Activated naive CD4-positive, alpha-beta T cell treated with anti-CD3 and anti-CD28 coated beads, Interleukin-2, amount 10 ng/mL, durations not matched to agents 7 days and 5 days (primary cell): ENCODE results near the gene PRSS38.

Experiments
- CTCF ChIA-PET: fragments of 350-600 bp; sonication (Branson Sonifier 250); formaldehyde crosslinking; loops from one replicate; lab custom pipeline; 2021; ENCODE audit warnings: antibody characterized with exemption; lab: Charles Lee
- DNase-seq: peaks from one replicate; pipeline ENCODE4 v3.0.0-alpha.2; 2020
- H3K27ac Mint-ChIP-seq: one replicate; pipeline ENCODE4 v1.8.0; 2021; ENCODE audit warnings: mild to moderate bottlenecking, moderate library complexity, mixed read lengths
- H3K27me3 Mint-ChIP-seq: one replicate; pipeline ENCODE4 v1.8.0; 2021; ENCODE audit warnings: mild to moderate bottlenecking, mixed read lengths
- H3K36me3 Mint-ChIP-seq: one replicate; pipeline ENCODE4 v1.8.0; 2021; ENCODE audit warnings: mixed read lengths
- H3K4me1 Mint-ChIP-seq: one replicate; pipeline ENCODE4 v1.8.0; 2021; ENCODE audit warnings: mixed read lengths
- H3K4me3 Mint-ChIP-seq: one replicate; pipeline ENCODE4 v1.8.0; 2021; ENCODE audit warnings: mild to moderate bottlenecking, moderate library complexity, mixed read lengths
- H3K9me3 Mint-ChIP-seq: one replicate; pipeline ENCODE4 v1.8.0; 2021; ENCODE audit warnings: mixed read lengths

The PRSS38 gene

GRCh38 chr1:227774051-227774731 lies 41.3 kb upstream of the PRSS38 start:
- Mint-ChIP-seq H3K27ac (peak overlapping the region; percentile 92), H3K36me3 (peaks cover 18% of the 10 kb centered on the region), H3K4me1 (peaks cover 40% of the 10 kb centered on the region), H3K27me3 (no peaks in the 10 kb centered on the region), H3K4me3 (peak overlapping the region; percentile 44), H3K9me3 (no peaks in the 10 kb centered on the region)
- CTCF ChIA-PET: interaction anchor here (1.6 kb wide), 1 partner anchor 12 kb away, joined by 8 read pairs; no protein-coding TSS in a partner anchor
- DNase-seq: peak; percentile 65

GRCh38 chr1:227774821-227775661 lies 40.4 kb upstream of the PRSS38 start:
- Mint-ChIP-seq H3K36me3 (peaks cover 15% of the 10 kb centered on the region), H3K9me3 (no peaks in the 10 kb centered on the region), H3K4me1 (peaks cover 44% of the 10 kb centered on the region), H3K4me3 (no peak overlapping the region), H3K27me3 (no peaks in the 10 kb centered on the region), H3K27ac (peak overlapping the region; percentile 92)
- no peak for DNase-seq
- CTCF ChIA-PET: interaction anchor here (1.6 to 1.7 kb wide), 2 partner anchors 13 kb away, joined by 6 to 8 read pairs; no protein-coding TSS in a partner anchor

GRCh38 chr1:227775841-227776240 lies 39.6 kb upstream of the PRSS38 start:
- H3K4me1 Mint-ChIP-seq: peaks cover 44% of the 10 kb centered on the region
- H3K9me3 Mint-ChIP-seq: no peaks in the 10 kb centered on the region
- H3K4me3 Mint-ChIP-seq: no peak overlapping the region
- H3K36me3 Mint-ChIP-seq: peaks cover 13% of the 10 kb centered on the region
- DNase-seq: no peak
- no peaks in the 10 kb centered on the region for H3K27me3 Mint-ChIP-seq
- no peak overlapping the region for H3K27ac Mint-ChIP-seq
- CTCF ChIA-PET: interaction anchor here (1.7 kb wide), 1 partner anchor 13 kb away, joined by 6 read pairs; no protein-coding TSS in a partner anchor

GRCh38 chr1:227776331-227776771 lies 39.1 kb upstream of the PRSS38 start:
- H3K36me3 Mint-ChIP-seq: peaks cover 14% of the 10 kb centered on the region
- peaks cover 44% of the 10 kb centered on the region for H3K4me1 Mint-ChIP-seq
- no peak for DNase-seq
- no peaks in the 10 kb centered on the region for H3K27me3 Mint-ChIP-seq
- no peak overlapping the region for H3K4me3 Mint-ChIP-seq
- CTCF ChIA-PET: interaction anchor here (1.7 kb wide), 1 partner anchor 14 kb away, joined by 6 read pairs; no protein-coding TSS in a partner anchor
- no peak overlapping the region for H3K27ac Mint-ChIP-seq
- H3K9me3 Mint-ChIP-seq: no peaks in the 10 kb centered on the region

DNA sequence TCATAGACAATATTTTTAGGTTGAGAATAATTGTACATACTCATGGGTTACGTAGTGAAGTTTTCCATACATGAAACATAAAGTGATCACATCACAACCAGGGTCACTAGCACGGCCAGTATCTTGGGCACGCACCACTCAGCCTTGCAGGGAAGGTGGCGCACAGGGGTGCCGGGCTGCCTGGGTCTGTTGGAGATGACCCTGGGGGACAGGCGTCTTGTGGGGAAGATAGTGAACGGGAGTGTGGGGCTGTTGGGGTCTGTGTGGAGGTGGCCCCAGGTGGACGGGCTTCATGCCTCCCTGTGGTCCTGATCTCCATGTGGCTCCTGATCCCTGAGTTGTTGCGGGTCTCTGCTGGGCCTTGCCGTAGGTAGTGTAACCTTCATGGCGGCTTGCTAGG lies 38.3 kb upstream of the PRSS38 start:
- H3K27me3 Mint-ChIP-seq: no peaks in the 10 kb centered on the region
- H3K4me3 Mint-ChIP-seq: no peak overlapping the region
- H3K9me3 Mint-ChIP-seq: no peaks in the 10 kb centered on the region
- CTCF ChIA-PET: interaction anchor here (0.7 kb wide), 1 partner anchor 11 kb away, joined by 3 read pairs; no protein-coding TSS in a partner anchor
- H3K4me1 Mint-ChIP-seq: peaks cover 42% of the 10 kb centered on the region
- H3K27ac Mint-ChIP-seq: no peak overlapping the region
- DNase-seq: peak; percentile 10
- peaks cover 17% of the 10 kb centered on the region for H3K36me3 Mint-ChIP-seq

DNA sequence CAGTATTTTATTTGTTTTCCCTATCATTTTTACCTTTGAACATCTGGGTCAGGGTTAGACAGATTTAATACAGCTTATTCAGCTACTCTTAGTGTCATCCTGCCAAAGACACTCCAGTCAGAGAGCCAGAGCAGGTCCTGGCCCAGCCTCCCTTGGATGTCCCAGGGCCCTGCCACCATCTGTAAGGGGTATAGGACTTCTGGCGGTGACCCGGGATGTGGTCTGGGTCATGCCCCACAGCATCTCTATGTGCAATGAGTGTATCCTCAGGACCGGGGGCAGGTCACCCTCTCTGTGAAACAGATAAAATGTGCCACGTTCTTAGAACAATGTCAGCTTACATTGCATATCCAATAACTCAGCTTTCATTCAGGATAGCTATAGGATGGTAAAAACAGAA lies 37.8 kb upstream of the PRSS38 start:
- H3K4me1 Mint-ChIP-seq: peaks cover 37% of the 10 kb centered on the region
- H3K9me3 Mint-ChIP-seq: no peaks in the 10 kb centered on the region
- H3K4me3 Mint-ChIP-seq: no peak overlapping the region
- CTCF ChIA-PET: no interaction called here
- DNase-seq: no peak
- peaks cover 21% of the 10 kb centered on the region for H3K36me3 Mint-ChIP-seq
- no peaks in the 10 kb centered on the region for H3K27me3 Mint-ChIP-seq
- no peak overlapping the region for H3K27ac Mint-ChIP-seq

- Mint-ChIP-seq H3K4me1 (peaks cover 30% of the 10 kb centered on the region), H3K27me3 (no peaks in the 10 kb centered on the region), H3K27ac (no peak overlapping the region), H3K36me3 (peaks cover 21% of the 10 kb centered on the region), H3K9me3 (no peaks in the 10 kb centered on the region), H3K4me3 (no peak overlapping the region)
- DNase-seq: no peak
- CTCF ChIA-PET: no interaction called here
Measured at GRCh38 chr1:227778401-227778947, 37.0 kb upstream of the PRSS38 start.

DNA sequence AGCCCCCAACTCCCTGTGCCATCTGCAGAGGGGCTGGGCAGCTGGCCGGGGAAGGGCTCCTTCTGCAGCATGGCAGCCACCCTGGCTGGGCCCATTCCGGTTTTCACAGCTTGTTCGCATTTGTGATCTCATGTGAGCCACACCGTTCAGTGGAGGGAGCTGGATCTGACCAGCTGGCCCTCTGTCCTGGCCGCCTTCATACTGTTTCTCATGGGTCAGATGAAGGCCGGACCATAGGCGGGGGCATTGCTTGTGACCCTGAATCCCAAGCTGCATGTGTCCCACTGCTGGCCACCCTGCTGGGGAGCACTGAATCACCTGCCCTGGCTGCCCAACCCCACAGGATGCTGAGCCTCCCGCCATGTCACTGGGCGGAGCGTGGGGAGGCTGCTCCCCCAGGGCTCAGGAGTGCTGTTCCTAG lies 36.4 kb upstream of the PRSS38 start:
- H3K27me3 Mint-ChIP-seq: no peaks in the 10 kb centered on the region
- H3K4me3 Mint-ChIP-seq: no peak overlapping the region
- H3K4me1 Mint-ChIP-seq: peaks cover 25% of the 10 kb centered on the region
- CTCF ChIA-PET: interaction anchor here (0.7 kb wide), 1 partner anchor 13 kb away, joined by 3 read pairs; no protein-coding TSS in a partner anchor
- H3K27ac Mint-ChIP-seq: no peak overlapping the region
- no peak for DNase-seq
- H3K36me3 Mint-ChIP-seq: peaks cover 18% of the 10 kb centered on the region
- H3K9me3 Mint-ChIP-seq: no peaks in the 10 kb centered on the region

DNA sequence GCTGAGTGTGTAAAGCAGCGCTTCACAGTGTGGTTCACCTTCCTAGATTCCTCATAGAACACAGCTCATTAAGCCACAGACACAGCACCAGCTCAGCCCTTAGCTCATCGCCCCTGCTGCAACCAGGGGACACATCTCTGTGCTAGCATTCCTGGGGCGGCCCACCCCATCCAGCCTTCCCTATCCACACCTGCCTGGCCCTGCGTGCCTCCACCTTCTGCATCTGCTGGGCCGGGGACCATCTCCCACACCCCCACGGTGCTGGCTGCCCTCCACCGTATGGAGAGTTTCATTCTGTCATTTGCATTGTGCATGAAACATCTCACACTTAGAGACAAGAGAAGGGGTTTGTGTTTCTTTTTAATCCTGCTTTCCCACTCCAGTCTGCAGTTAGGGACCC lies 35.8 kb upstream of the PRSS38 start:
- Mint-ChIP-seq H3K4me1 (peaks cover 18% of the 10 kb centered on the region), H3K9me3 (no peaks in the 10 kb centered on the region), H3K36me3 (peaks cover 14% of the 10 kb centered on the region), H3K27ac (no peak overlapping the region), H3K27me3 (no peaks in the 10 kb centered on the region), H3K4me3 (no peak overlapping the region)
- CTCF ChIA-PET: interaction anchor here (0.7 kb wide), 1 partner anchor 14 kb away, joined by 3 read pairs; no protein-coding TSS in a partner anchor
- no peak for DNase-seq

- H3K4me1 Mint-ChIP-seq: peaks cover 11% of the 10 kb centered on the region
- H3K27ac Mint-ChIP-seq: no peak overlapping the region
- H3K36me3 Mint-ChIP-seq: peaks cover 14% of the 10 kb centered on the region
- no peak overlapping the region for H3K4me3 Mint-ChIP-seq
- DNase-seq: peak; percentile 8
- CTCF ChIA-PET: no interaction called here
- H3K9me3 Mint-ChIP-seq: no peaks in the 10 kb centered on the region
- H3K27me3 Mint-ChIP-seq: no peaks in the 10 kb centered on the region
Measured at GRCh38 chr1:227780101-227781044, 35.1 kb upstream of the PRSS38 start.

GRCh38 chr1:227781314-227781930 lies 34.1 kb upstream of the PRSS38 start:
- Mint-ChIP-seq H3K27ac (no peak overlapping the region), H3K27me3 (peaks cover 10% of the 10 kb centered on the region), H3K36me3 (peaks cover 9% of the 10 kb centered on the region), H3K9me3 (no peaks in the 10 kb centered on the region), H3K4me3 (no peak overlapping the region), H3K4me1 (peaks cover 9% of the 10 kb centered on the region)
- CTCF ChIA-PET: no interaction called here
- DNase-seq: no peak

DNA sequence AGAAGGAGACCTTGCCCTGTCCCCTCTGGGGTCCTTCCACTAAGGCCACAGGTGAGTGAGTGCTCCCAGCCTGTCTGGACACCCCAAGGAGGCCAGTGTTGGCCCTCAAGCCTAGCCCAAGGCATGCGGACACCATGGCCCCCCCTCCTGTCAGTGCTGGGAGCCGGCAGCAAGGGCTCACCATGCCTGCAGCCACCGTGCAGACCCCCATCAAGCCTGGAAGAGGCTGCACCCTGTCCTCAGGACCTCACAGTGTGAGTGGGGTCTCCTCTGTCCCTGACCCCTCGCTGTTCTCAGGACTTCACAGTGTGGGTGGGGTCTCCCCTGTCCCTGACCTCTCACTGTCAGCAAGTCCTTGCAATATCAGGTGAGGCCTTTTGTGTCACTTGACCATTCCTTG lies 33.2 kb upstream of the PRSS38 start:
- peaks cover 9% of the 10 kb centered on the region for H3K36me3 Mint-ChIP-seq
- CTCF ChIA-PET: no interaction called here
- peaks cover 15% of the 10 kb centered on the region for H3K4me1 Mint-ChIP-seq
- no peaks in the 10 kb centered on the region for H3K9me3 Mint-ChIP-seq
- no peak overlapping the region for H3K4me3 Mint-ChIP-seq
- DNase-seq: no peak
- H3K27ac Mint-ChIP-seq: no peak overlapping the region
- peaks cover 18% of the 10 kb centered on the region for H3K27me3 Mint-ChIP-seq
